ENCODE measurements around the gene IGDCC3.
A peak's percentile ranks its signal among the peaks of the same experiment; 100 is the strongest.

Gene IGDCC3

DNA sequence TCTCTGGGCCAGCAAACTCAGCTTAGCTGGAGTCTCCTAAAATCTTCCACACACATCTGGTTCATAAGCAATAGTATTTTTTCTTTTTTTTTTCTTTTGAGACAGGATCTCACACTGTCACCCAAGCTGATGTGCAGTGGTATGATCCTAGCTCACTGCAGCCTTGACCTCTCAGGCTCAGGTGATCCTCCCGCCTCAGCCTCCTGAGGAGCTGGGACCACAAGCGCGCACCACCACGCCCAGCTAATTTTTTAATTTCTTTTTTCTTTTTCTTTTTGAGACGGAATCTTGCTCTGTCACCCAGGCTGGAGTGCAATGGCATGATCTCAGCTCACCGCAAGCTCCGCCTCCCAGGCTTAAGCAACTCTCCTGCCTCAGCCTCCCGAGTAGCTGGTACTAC lies 39.0 kb downstream of the IGDCC3 start:
- DNase-seq = no peak

DNA sequence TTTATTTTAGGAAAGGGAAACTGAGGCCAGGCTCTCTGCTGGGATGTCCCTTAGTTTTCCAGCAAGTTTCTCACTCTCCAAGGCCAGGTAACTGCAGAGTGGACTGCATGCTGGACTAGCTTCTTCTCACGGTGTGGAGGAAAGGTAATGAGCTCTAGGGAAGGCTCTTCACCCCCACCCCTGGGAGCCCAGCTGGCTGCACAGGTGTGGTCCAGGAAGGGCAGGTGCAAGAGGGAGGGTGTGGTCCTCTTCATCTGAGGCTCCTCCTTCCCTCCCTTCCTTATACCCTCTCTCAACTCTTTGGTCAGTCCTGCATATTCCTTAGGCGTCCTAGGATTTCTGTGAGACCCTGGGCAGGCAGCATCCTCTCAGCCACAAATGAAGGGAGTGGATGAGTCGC lies 39.4 kb downstream of the IGDCC3 start:
- DNase-seq = peak; percentile 59 to 61

DNA sequence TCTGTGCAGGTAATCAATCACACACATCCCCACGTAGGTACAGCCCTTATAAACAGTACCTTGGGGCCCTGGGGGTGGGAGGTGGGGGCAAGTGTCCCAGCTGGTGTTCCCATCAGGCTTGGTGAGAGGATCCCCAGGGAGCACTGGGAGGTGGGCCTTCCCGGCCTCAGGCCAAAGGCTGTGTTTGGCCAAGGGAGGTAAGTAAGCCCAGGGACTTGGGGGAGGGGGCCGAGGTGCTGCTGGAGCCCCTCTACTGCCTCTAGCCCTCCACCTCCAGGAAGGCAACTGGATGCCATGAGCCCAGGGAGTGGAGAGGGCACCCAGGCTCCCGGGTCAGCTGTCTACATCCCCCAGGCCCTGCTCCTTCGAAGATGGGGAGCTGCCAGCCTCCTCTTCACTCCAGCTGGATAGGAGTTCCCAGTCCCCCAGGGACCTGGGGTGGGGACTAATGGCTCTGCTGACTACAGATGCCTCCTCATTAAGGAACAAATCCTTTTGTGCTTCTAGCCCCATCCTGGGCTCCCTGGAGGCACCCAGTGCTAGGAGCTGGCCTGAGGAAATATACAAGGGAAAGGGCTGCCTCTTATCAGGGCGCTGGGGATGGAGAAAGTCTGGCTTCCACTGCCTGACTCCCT lies 40.2 kb downstream of the IGDCC3 start:
- peak; percentile 37 to 51 for DNase-seq

DNA sequence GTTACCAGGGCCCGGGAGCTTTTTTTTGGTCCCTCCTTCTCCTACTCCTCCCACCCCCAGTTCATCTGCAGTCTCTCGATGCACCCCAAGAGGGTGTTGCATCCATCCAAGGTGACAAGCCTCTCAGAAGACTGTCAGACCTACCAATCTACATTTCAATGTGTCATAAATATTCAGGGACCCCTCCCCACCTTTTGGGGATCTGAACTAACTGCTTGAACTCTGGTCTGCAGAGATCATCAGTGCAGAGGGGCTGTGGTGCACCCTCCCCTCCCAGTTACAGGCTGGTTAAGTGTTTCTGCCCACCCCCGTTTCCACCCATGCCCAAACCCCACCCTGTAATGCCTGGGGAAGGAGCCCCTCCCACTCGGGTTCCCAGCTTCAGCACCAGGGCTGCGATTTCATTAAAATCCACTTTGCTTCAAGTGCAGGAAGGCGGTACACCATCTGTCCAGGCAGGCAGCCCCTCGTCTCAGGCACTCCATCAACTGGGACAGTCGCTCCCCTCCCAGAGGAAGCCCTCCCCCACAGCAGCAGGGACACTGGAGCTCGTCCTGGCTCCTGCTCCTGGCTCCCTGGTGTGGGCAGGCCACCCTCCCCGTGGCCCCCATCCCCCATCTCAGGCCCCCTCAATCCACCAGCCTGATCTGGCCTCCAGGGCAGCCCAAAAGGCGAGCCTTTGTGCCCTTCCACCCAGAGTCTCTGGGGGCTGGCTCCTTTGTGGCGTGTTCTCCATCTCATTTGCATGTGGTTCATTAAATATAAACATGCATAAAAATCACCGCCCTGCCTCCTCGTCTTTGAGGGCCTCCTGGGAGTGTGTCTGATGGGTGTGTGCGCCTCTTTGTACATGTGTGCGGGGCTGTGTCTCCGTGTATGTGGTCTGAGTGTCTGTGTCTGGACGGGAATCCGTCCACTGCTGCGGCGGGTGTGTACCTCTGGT lies 41.0 kb downstream of the IGDCC3 start:
- peak; percentile 35 to 45 for DNase-seq

DNA sequence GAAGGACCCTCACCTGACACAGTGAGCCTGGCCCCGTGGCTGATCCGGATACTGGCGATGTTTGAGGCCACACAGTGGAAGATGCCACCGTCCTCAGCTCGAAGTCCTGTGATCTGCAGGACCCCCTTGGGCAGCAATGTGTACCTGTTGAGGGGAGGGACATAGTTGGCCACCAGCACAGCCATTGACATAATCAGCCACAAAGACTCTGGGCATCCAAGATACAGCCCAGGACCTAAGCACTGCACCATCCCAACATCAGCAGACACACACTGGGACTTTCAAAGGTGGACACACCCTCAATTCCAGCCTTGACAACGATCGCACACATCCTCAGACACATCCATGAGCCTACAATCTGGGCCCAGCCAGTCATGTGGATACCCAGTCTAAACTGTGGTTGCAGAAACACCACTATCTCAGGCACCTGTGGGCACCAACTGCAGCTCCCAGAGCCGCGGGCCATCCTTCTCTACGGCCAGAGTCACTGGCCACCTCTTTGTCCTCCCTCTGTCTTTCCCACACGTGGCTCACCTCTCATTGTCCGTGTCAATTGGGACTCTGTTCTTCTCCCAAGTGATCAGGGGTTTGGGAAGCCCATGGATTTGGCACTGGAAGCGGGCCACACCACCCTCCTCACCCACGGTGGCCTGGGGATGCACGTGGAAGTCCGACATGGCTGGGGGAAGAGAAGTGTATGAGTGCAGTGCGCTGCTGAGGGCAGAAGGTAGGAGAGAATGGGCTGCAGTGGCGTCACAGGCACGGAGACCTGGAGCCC lies 42.3 kb downstream of the IGDCC3 start:
- no peak for DNase-seq

DNA sequence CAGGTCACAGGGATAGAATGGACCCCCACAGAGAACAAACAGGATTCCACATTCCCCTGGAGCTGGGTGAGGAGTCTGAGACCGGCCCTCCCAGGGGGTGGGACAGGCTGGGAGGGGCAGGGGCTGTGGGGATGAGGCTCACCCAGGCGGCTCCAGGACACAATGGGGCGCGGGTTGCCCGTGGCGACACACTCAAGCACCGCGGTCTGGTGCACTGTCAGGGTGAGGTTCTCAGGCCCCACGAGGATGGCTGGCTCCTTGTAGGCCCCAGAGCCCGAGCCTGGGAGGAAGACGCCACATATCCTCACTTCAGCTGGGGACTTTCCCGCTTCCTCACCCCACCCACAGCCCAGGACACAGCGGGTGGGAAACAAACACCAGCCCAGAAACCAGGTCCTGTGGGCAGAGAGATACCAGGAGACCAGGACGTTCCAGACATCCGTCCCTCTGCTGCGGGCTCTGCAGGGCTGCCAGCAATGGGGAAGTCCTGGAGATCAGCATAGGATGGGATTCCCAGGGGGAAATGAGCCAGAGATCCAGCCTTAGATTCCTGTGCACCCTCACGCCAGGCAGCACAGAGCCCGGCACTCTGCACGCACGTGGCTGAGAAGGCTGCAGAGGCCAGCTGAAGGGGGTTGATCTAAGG lies 43.1 kb downstream of the IGDCC3 start:
- peak in 1 of 2 experiments; percentile 17 for DNase-seq

DNA sequence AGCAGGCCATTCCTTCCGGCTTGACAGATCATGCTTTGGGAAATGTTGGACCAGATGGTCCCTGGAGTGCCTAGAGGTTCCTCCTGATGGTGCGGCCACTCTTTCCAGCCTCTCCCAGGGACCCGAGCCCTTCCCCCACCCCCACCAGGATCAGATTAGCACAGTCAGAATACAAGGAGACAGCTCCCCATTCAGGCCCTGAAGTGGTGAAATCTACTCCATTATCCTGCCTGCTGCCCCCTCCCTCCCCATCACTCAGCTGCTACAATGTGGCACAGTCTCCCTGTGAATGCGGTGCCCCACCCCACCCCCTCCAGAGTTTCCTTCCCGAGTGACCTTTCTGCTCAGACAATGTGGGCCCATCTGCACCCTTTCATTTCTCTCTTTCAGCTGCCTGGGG lies 43.9 kb downstream of the IGDCC3 start:
- DNase-seq = no peak

DNA sequence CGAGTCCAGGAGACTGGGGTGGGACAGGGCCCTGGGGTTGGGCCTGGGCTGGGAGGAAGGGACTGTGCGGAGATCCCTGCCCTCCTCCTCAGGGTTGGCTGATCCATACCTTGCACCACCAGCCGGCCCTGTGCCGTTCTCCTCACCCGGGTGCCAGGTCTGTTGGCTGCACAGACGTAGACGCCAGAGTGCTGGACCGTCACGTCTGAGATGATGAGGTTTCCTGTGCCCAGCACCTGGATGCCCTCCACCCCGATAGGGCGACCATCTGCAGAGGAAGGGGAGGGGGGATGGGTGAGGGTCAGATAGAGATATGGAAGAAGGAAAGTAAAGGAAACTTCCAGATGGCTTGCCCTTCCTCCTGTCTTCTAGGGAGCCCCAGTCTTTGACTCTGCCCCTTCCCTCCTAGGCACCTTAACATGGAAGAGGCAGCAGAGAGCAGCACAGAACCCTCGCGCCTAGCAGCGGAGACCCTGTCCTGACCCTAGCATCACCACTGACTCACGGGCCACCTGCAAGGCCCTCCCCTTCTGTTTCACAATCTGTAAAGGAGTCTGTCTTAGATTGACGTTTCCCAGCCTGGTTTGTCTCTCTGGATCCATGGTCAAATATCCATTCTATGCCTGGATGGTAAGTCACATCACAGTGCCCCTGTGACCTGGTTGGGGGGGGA lies 44.5 kb downstream of the IGDCC3 start:
- no peak for DNase-seq

DNA sequence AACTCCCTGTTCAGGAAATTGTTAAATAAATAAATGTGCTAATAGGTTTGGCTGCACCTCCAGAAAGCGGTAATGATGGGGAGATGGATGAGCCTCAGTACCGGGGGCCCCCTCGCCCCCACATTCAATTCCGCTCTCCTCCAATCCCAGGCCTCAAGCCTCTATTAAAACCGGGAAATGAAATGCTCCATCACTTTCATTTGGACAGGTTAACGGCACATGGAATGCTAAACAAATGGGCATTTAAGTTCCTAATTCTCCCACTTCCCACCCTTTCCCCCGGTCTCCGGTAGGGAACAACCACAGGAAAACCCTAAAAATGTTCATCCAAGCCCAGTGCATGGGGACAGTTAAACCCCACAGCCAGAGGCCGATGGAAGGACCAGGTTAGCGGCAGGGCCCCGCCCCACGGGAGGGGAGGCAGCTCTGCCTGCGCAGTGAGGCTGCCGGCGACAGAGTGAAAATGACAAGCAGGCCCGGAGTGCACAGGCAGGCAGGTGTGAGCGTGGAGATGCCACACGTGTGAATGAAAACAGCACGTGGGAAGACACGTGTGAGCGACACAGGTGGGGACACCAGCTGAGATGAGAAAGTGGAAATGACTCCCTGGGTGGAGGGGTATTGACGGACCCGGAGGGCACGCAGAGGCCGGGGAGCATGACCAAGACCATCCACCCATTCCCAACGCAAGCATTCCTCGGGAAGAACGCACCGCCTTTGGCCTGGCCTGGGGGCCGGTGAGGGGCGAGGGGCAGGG lies 45.2 kb downstream of the IGDCC3 start:
- no peak for DNase-seq

DNA sequence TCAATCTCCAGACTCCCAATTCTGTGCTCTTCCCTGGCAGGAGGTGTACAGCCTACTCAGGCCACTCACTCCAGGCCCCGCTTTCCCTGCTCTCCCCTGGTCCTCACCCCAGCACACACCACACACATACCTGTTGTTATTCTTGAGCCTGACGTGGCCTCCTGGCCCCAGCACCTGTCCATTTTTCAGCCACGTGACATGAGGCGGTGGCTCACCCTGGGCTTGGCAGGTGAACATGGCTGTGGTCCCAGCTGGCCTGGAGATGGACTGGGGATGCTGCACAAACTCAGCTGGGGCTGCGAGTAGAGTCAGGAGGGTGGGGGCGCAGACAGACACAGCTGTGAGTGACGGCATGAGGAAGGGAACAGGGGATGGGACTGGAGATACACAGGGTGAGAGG lies 46.0 kb downstream of the IGDCC3 start:
- DNase-seq = no peak

DNA sequence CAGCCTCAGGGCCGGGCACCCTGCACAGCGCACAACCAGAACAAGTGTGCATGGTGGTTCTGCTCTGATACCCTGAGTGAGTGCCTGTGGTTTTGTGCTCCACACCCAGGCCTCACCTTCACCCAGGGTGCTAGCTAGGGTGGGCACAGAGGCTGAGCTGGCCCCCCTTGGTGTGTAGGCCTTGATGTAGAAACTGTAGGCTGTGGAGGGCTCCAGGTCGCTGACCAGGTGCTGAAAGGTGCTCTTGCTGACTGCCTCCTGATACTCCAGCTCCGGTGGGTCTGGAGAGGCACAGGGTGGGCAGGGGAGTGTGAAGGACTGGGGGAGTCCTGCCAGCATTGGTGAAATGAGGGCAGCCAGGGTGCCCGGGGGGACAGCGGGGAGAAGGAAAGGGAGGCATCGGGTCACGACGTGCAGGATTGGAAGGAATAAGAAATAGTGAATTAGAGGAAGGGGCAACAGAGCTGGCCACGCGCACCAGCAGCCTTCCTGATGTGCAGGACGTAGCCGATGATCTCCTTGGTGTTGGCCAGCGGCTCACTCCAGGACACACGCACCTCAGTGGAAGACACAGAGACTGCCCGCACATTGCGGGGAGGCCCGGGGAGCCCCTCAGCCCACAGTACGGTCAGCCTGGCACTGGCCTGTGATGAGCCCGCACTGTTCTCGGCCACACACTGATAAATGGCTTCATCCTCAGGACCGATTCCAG lies 46.7 kb downstream of the IGDCC3 start:
- DNase-seq = no peak

DNA sequence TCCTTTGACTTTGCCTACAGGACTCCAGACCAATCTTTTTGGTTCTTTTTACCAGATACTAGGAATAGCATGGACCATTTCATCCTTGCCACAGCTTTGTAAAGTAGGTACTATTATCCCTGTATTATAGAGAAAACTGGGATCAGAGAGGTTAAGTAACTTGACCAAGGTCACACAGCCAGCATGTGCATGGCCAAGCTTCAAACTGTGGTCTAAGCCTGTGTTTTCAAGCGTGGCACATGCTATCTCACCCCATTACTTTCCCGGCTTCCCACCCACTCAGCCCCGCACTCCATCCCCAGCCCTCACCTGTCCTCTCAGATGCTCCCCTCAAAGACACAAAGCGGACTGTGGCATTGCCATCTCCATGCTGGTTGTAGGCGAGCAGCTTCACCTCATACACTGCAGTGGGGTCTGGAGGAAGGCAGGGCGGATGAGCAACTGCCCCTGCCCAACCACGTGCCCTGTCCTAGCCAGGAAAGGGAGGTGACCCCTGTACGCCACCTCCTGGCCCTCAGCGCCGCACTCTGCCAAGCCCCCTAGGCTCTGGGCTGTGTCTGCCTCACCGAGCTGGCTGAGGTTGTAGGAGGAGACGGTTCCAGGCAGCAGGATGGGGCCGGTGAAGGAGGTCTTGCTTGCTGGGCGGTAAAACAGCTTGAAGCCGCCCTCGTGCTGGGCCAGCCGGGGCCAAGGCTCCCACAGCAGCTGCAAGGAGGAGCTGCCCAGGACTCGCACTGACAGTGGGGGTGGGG lies 47.6 kb downstream of the IGDCC3 start:
- DNase-seq = no peak

DNA sequence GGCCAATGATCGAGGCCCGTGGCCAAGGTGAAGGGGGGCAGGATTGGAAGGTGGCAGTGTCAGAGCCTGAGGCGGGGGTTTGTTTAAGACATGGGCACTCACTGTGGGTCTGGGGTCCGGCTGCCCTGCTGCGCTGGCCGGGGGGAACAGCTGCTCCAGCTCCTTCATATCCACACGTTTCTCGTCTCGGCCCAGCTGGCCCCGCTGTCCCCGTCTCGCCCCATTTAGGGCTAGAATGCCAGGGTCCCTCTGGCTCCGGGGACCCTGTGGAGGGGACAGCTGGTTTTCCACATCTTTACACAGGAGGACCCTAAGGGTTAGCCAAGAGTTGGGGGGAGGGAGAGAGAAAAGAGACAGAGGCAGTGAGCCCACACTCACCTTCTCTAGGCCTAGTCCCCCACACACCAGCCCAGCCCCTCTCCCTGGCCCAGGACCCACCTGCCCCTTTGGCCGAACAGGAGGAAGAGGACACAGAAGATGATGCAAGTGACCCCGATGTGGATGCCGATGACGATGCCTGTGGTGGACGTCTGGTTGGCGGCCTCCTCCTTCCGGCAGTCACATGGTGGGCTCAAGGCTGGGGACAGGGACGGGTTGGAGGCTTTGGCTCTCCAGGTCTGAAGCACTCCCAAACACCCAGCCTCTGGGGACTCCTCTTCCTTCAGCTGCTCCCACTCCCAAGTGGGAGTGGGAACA lies 48.4 kb downstream of the IGDCC3 start:
- DNase-seq = no peak

DNA sequence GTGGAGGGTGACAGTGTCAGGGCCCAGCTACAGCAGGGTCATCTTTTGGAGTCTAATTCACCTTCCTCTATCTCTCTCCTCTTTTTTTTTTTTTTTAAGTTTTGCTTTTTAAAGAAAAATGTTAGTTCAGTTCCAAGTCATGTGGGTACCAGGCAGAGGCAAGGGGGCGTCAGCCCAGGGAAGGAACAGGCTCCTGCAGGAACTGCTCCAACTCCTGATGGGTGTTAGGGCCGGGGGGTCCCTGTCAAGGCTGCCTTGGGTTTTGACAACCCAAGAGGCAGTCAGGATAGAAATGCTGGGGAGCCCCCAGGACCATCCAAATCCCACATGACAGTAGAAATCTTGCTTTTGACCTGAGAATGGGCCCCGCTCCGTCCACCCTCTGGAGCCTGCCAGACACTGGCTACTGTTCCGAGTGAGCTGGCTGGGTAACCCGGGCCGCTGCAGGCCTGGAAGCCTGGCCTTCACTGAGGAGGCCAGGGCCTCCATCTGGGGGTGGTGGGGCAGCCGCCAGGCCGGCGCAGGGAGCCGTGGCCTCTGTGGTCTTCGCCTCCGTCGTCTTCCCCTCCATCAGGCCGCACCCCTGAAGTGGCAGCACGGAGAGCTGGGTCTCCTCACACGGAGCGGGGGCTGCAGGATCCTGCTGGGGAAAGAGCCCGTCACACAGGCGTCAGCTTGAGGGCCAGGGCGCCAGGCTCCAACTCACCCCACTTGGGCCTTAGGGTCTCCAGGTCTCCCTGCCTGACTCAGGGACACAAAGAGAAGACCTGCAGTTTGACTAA lies 49.1 kb downstream of the IGDCC3 start:
- DNase-seq = no peak

DNA sequence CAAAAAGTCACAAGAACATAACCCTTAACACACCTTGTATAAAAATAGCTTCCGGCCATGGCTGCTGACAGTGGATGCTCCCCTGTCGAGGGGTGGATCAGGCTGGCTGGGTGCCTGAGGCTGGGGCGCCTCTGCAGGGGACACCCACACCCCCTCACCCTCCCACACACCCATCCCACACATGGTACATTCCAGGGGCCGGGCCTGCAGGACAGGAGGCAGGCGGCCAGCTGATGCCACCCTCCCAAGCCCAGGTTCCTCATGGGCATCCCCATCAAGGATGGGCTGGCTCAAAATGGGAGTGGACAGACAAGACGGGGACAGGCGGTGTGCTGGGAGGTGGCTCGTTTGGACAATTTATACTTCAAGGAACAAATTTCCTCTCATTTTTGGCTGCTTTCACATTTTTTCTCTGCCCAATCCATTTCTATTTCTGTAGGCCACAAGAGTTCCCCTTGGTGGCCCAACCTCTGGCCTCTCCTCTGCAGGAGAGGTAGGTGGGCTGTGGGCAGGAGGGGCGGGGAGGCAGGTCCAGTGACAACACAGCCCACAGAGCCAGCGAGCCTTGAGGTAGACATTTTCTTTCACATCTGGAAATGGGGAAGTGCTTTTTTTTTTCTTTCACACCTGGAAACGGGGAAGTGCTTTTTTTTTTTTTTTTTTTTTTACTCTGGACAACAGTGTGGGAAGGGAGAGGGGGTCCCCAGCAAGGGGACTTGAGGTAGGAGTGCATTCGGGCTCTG lies 50.0 kb downstream of the IGDCC3 start:
- DNase-seq = no peak

DNA sequence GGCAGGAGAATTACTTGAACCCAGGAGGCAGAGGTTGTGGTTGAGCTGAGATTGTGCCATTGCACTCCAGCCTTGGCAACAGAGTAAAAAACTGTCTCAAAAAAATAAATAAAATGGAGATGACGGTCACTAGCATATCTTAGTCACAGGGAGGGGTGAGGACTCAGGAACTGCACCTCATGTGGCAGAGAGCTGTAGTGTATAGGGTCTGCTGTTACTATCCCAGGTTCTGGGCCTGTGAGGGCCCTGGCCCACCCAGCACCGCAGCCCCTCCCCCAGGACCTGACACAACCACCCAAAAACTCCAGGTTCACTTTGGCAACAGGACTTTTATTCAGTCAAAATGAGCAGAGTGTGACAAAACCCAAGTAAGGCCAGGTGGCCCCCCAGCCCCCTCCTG lies 51.0 kb downstream of the IGDCC3 start:
- DNase-seq = no peak

DNA sequence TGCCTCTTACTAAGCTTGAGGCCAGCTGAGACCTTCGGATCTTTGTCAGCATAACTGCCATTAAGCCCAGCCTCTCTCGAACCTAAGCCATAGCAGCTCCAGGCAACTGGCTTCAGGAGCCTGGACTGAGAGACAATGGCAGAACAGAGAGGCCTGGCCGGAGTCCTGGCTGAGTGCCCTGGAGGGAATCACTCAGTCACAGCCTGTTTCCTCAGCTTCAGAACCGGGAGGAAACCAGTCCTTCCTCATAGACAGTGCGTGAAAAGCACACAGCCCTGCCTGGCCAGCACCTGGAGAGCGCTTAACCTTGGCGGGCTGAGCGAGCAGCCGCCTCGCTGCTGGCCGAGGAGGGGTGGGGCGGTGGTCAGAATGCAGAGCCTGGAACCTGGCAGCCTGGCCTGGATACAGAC lies 51.7 kb downstream of the IGDCC3 start:
- no peak for DNase-seq

DNA sequence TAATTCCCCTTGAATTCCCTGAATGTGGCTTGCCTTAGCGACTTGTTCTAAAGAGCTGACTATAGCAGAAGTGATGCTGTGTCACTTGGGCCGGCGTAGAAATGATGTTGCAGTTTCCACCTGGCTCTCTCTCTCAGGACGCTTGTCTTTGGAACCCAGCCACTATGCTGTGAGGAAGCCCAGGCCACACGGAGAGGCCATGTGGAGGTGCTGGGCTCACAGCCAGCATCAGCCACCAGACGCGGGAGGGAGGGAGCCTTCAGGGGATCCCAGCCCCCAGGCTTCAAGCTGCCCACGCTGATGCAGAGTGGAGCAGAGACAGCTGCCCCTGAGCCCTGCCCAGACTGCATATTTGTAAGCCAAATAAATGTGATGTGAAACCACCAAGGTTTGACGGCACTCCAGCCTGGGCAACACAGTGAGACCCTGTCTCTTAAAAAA lies 54.7 kb downstream of the IGDCC3 start:
- DNase-seq = no peak

Measured in NCI-H187 (cell line).